Activated naive CD4-positive, alpha-beta T cell treated with anti-CD3 and anti-CD28 coated beads for 36 hours (primary cell): ENCODE measurements around the gene CACNA1C. TPM values are rescaled to one million over a fixed set of nuclear protein-coding genes. Genes with fewer than 3 reads are reported as not detected.

Experiments
- CTCF ChIA-PET: fragments of 350-600 bp; sonication (Branson Sonifier 250); formaldehyde crosslinking; loops from one replicate; lab custom pipeline; 2021; ENCODE audit warnings: antibody characterized with exemption; lab: Charles Lee
- DNase-seq: peaks from one replicate; pipeline ENCODE4 v3.0.0-alpha.2; 2020
- H3K27ac Mint-ChIP-seq: one replicate; pipeline ENCODE4 v1.8.0; 2021; ENCODE audit warnings: mild to moderate bottlenecking, mixed read lengths
- H3K27me3 Mint-ChIP-seq: one replicate; pipeline ENCODE4 v1.8.0; 2021; ENCODE audit warnings: low read depth, mixed read lengths
- H3K36me3 Mint-ChIP-seq: one replicate; pipeline ENCODE4 v1.8.0; 2021; ENCODE audit warnings: low read depth, mixed read lengths
- H3K4me1 Mint-ChIP-seq: one replicate; pipeline ENCODE4 v1.8.0; 2021; ENCODE audit warnings: low read depth, mixed read lengths
- H3K4me3 Mint-ChIP-seq: one replicate; pipeline ENCODE4 v1.8.0; 2021; ENCODE audit warnings: mild to moderate bottlenecking, moderate library complexity, mixed read lengths
- H3K9me3 Mint-ChIP-seq: one replicate; pipeline ENCODE4 v1.8.0; 2021; ENCODE audit warnings: mixed read lengths
- intact Hi-C: fragments of 100-400 bp; cut with micrococcal nuclease; formaldehyde crosslinking; loops from one replicate; pipeline ENCODE4 v1.15.1; 2023
- total RNA-seq, 2 experiments: library from RNA; stranded (reverse); gene quantifications; one replicate each; pipeline ENCODE4 v1.2.3, GENCODE V29; 2021

CACNA1C gene
- total RNA-seq, 2 experiments from 2014 or later, result 0.02 to 0.12 TPM

GRCh38 chr12:2256453-2256852 lies 203.7 kb downstream of the CACNA1C start:
- CTCF ChIA-PET, result no interaction called here
- intact Hi-C loops, result no loop called here
- H3K4me3 Mint-ChIP-seq, result no peak overlapping the region
- no peaks in the 10 kb centered on the region for H3K9me3 Mint-ChIP-seq
- no peaks in the 10 kb centered on the region for H3K27me3 Mint-ChIP-seq
- H3K36me3 Mint-ChIP-seq, result no peaks in the 10 kb centered on the region
- DNase-seq, result no peak
- H3K27ac Mint-ChIP-seq, result no peak overlapping the region
- H3K4me1 Mint-ChIP-seq, result no peaks in the 10 kb centered on the region

GRCh38 chr12:2256915-2257314 lies 204.1 kb downstream of the CACNA1C start:
- H3K36me3 Mint-ChIP-seq, result no peaks in the 10 kb centered on the region
- DNase-seq, result no peak
- no peaks in the 10 kb centered on the region for H3K4me1 Mint-ChIP-seq

GRCh38 chr12:2258025-2258424 lies 205.2 kb downstream of the CACNA1C start:
- no peaks in the 10 kb centered on the region for H3K36me3 Mint-ChIP-seq
- no peaks in the 10 kb centered on the region for H3K27me3 Mint-ChIP-seq
- DNase-seq, result no peak
- H3K4me3 Mint-ChIP-seq, result no peak overlapping the region
- H3K9me3 Mint-ChIP-seq, result no peaks in the 10 kb centered on the region
- intact Hi-C loops, result no loop called here
- no peak overlapping the region for H3K27ac Mint-ChIP-seq
- CTCF ChIA-PET, result no interaction called here
- no peaks in the 10 kb centered on the region for H3K4me1 Mint-ChIP-seq

More at GRCh38 chr12:2256915-2257314, 204.1 kb downstream of the CACNA1C start:
- intact Hi-C loops, result no loop called here
- Mint-ChIP-seq H3K4me3 (no peak overlapping the region), H3K27ac (no peak overlapping the region), H3K27me3 (no peaks in the 10 kb centered on the region), H3K9me3 (no peaks in the 10 kb centered on the region)
- CTCF ChIA-PET, result no interaction called here

GRCh38 chr12:2259369-2259768 lies 206.6 kb downstream of the CACNA1C start:
- Mint-ChIP-seq H3K27ac (no peak overlapping the region), H3K9me3 (no peaks in the 10 kb centered on the region), H3K36me3 (no peaks in the 10 kb centered on the region), H3K27me3 (no peaks in the 10 kb centered on the region), H3K4me3 (no peak overlapping the region), H3K4me1 (no peaks in the 10 kb centered on the region)
- DNase-seq, result no peak
- CTCF ChIA-PET, result no interaction called here
- intact Hi-C loops, result no loop called here

GRCh38 chr12:2260441-2260840 lies 207.7 kb downstream of the CACNA1C start:
- H3K27me3 Mint-ChIP-seq, result no peaks in the 10 kb centered on the region
- CTCF ChIA-PET, result no interaction called here

GRCh38 chr12:2261708-2262107 lies 208.9 kb downstream of the CACNA1C start:
- DNase-seq, result no peak
- Mint-ChIP-seq H3K4me1 (no peaks in the 10 kb centered on the region), H3K27me3 (no peaks in the 10 kb centered on the region), H3K36me3 (no peaks in the 10 kb centered on the region), H3K9me3 (no peaks in the 10 kb centered on the region), H3K4me3 (no peak overlapping the region), H3K27ac (no peak overlapping the region)
- CTCF ChIA-PET, result no interaction called here
- intact Hi-C loops, result no loop called here

More at GRCh38 chr12:2260441-2260840, 207.7 kb downstream of the CACNA1C start:
- Mint-ChIP-seq H3K4me1 (no peaks in the 10 kb centered on the region), H3K27ac (no peak overlapping the region), H3K4me3 (no peak overlapping the region), H3K9me3 (no peaks in the 10 kb centered on the region), H3K36me3 (no peaks in the 10 kb centered on the region)
- intact Hi-C loops, result no loop called here
- DNase-seq, result no peak

- CTCF ChIA-PET, result no interaction called here
- no peak for DNase-seq
- H3K4me1 Mint-ChIP-seq, result no peaks in the 10 kb centered on the region
- H3K27me3 Mint-ChIP-seq, result no peaks in the 10 kb centered on the region
- no peak overlapping the region for H3K27ac Mint-ChIP-seq
- no peaks in the 10 kb centered on the region for H3K36me3 Mint-ChIP-seq
- intact Hi-C loops, result no loop called here
- no peaks in the 10 kb centered on the region for H3K9me3 Mint-ChIP-seq
- no peak overlapping the region for H3K4me3 Mint-ChIP-seq
Observed at GRCh38 chr12:2262449-2262848, 209.7 kb downstream of the CACNA1C start.

GRCh38 chr12:2263901-2264300 lies 211.1 kb downstream of the CACNA1C start:
- no peaks in the 10 kb centered on the region for H3K4me1 Mint-ChIP-seq
- CTCF ChIA-PET, result no interaction called here

GRCh38 chr12:2264651-2265232 lies 212.0 kb downstream of the CACNA1C start:
- CTCF ChIA-PET, result no interaction called here
- H3K4me1 Mint-ChIP-seq, result no peaks in the 10 kb centered on the region
- H3K27ac Mint-ChIP-seq, result no peak overlapping the region
- H3K27me3 Mint-ChIP-seq, result no peaks in the 10 kb centered on the region
- no peak for DNase-seq
- no peaks in the 10 kb centered on the region for H3K9me3 Mint-ChIP-seq
- no peaks in the 10 kb centered on the region for H3K36me3 Mint-ChIP-seq
- no peak overlapping the region for H3K4me3 Mint-ChIP-seq
- intact Hi-C loops, result no loop called here

More at GRCh38 chr12:2263901-2264300, 211.1 kb downstream of the CACNA1C start:
- intact Hi-C loops, result no loop called here
- Mint-ChIP-seq H3K4me3 (no peak overlapping the region), H3K27me3 (no peaks in the 10 kb centered on the region), H3K27ac (no peak overlapping the region), H3K9me3 (no peaks in the 10 kb centered on the region), H3K36me3 (no peaks in the 10 kb centered on the region)
- DNase-seq, result no peak

- Mint-ChIP-seq H3K9me3 (no peaks in the 10 kb centered on the region), H3K27ac (no peak overlapping the region), H3K27me3 (no peaks in the 10 kb centered on the region), H3K36me3 (no peaks in the 10 kb centered on the region), H3K4me3 (no peak overlapping the region), H3K4me1 (no peaks in the 10 kb centered on the region)
- no peak for DNase-seq
- intact Hi-C loops, result no loop called here
- CTCF ChIA-PET, result no interaction called here
Observed at GRCh38 chr12:2265461-2266167, 212.8 kb downstream of the CACNA1C start.

GRCh38 chr12:2266666-2267620 lies 214.2 kb downstream of the CACNA1C start:
- intact Hi-C loops, result no loop called here
- H3K9me3 Mint-ChIP-seq, result no peaks in the 10 kb centered on the region
- H3K4me1 Mint-ChIP-seq, result no peaks in the 10 kb centered on the region
- H3K27me3 Mint-ChIP-seq, result no peaks in the 10 kb centered on the region
- H3K27ac Mint-ChIP-seq, result no peak overlapping the region
- no peak overlapping the region for H3K4me3 Mint-ChIP-seq
- H3K36me3 Mint-ChIP-seq, result no peaks in the 10 kb centered on the region
- CTCF ChIA-PET, result interaction anchor here (0.6 kb wide), 1 partner anchor 1256 kb away, joined by 4 read pairs; no protein-coding TSS in a partner anchor
- DNase-seq, result no peak

GRCh38 chr12:2267703-2268470 lies 215.1 kb downstream of the CACNA1C start:
- CTCF ChIA-PET, result no interaction called here
- no peak overlapping the region for H3K27ac Mint-ChIP-seq
- no peaks in the 10 kb centered on the region for H3K36me3 Mint-ChIP-seq
- no peaks in the 10 kb centered on the region for H3K27me3 Mint-ChIP-seq
- H3K9me3 Mint-ChIP-seq, result no peaks in the 10 kb centered on the region
- H3K4me3 Mint-ChIP-seq, result no peak overlapping the region
- H3K4me1 Mint-ChIP-seq, result no peaks in the 10 kb centered on the region
- no peak for DNase-seq
- intact Hi-C loops, result no loop called here
